GM12873 (cell line): ENCODE measurements around the gene PLEKHG3.

Experiments used
- TF ChIP-seq, protein P1 (sequence below): IDR thresholded peaks from 2 replicates; pipeline ENCODE4 v1.5.1; 2012; ENCODE audit warnings: low read depth, mild to moderate bottlenecking, moderate library complexity, low read length, control low read depth; ENCODE audit not compliant: insufficient read depth; ENCODE audit errors: missing control alignments

Gene PLEKHG3

GRCh38 chr14:64718762-64719161 lies 14.5 kb downstream of the PLEKHG3 start:
- TF ChIP-seq, protein P1, sequence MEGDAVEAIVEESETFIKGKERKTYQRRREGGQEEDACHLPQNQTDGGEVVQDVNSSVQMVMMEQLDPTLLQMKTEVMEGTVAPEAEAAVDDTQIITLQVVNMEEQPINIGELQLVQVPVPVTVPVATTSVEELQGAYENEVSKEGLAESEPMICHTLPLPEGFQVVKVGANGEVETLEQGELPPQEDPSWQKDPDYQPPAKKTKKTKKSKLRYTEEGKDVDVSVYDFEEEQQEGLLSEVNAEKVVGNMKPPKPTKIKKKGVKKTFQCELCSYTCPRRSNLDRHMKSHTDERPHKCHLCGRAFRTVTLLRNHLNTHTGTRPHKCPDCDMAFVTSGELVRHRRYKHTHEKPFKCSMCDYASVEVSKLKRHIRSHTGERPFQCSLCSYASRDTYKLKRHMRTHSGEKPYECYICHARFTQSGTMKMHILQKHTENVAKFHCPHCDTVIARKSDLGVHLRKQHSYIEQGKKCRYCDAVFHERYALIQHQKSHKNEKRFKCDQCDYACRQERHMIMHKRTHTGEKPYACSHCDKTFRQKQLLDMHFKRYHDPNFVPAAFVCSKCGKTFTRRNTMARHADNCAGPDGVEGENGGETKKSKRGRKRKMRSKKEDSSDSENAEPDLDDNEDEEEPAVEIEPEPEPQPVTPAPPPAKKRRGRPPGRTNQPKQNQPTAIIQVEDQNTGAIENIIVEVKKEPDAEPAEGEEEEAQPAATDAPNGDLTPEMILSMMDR, result no peak

- TF ChIP-seq, protein P1, result no peak
These were observed 15.4 kb downstream of the PLEKHG3 start for GRCh38 chr14:64719601-64720000.

DNA sequence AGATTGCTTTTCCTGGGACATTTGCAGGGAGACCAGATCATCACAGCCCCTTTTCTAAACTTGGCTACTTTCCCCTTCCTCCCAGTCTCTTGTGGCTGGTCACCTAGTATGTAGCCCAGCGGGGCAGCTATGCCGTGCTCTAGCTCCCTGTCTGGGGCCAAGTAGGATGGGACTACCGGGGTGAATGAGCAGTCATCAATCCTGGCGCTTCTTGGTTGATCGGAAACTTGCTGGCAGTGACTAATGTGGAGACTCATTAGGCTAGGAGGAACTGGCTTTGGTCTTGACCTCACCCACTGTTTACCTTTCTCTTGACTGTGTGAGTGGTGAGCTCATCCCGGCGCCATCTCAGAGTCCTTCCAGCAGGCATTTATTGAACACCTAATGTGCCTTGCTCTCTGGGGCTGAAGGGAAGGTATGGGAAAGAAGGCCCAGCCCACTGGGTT lies 15.9 kb downstream of the PLEKHG3 start:
- TF ChIP-seq, protein P1, result no peak

DNA sequence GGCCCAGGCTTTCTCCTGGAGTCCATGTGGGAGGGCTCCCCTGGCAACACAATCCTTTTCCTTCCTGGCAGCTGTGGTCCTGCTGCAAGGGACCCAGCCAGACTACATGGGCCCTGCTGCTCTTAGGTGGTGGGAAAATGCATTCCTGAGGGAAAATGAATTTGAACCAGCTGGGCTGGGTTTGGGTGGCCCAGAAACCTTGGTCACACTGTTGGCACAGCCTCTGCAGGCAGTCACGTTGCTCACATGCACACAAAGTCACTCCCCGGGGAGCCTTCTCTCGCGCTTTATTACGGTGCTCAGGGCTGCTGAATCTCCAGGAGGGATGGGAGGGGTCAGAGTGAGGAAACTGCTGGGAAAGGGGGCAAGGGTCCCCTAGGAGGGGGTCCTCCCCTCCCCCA lies 17.2 kb downstream of the PLEKHG3 start:
- TF ChIP-seq, protein P1, result no peak

GRCh38 chr14:64721899-64722298 lies 17.7 kb downstream of the PLEKHG3 start:
- TF ChIP-seq, protein P1, result no peak

- TF ChIP-seq, protein P1, result no peak
These were observed 18.7 kb downstream of the PLEKHG3 start for GRCh38 chr14:64722842-64723447.

DNA sequence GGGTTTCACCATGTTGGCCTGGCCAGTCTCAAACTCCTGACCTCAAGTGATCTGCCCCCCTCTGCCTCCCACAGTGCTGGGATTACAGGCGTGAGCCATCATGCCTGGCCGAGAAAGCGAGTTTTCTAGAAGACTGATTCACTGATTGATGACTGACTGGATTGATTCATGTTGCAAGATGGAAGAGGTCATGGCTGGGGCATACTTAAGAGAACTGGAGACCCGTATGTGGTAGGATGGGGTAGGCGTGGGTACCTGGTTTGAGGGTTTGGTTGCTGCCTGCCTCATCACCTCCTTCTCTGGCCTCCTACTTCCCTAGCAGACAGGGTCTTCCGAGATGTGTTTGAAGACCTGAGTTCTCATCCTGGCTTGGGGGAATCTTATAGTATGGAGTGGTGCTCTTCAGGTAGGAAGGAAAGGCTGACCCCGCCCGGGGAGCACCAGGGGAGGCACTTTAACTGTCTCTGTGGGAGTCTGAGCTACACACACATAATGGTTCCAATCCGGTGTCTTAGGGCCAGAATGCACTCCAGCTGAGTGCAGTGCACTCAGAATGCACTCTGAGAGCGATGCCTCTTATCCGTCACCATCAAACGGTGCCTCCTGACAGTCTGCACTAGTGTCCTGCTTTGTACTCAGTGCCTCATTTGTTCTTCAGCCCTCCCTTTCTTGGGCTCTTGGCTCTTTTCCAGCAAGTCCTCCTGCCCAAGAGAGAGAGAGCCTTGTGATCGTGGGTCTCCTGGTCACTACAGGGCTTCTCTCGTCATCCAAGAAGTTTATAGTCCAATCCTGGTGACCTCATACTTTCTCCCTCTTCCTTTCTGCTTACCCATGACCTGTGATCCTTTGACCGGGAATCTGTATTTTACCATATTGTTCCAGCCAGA lies 19.7 kb downstream of the PLEKHG3 start:
- TF ChIP-seq, protein P1, result no peak
